ENCODE results near the gene ADGRV1.

Gene ADGRV1

GRCh38 chr5:91109634-91110033 is 551.0 kb downstream of the ADGRV1 start:
- no peak for DNase-seq (ENCODE audit: low spot score)

GRCh38 chr5:91110686-91111085 is 552.1 kb downstream of the ADGRV1 start:
- DNase-seq (ENCODE audit: low spot score): no peak

- DNase-seq (ENCODE audit: low spot score): no peak
Observed at GRCh38 chr5:91111473-91112238, 553.1 kb downstream of the ADGRV1 start.

GRCh38 chr5:91114658-91115057 is 556.1 kb downstream of the ADGRV1 start:
- no peak for DNase-seq (ENCODE audit: low spot score)

GRCh38 chr5:91118354-91118753 is 559.8 kb downstream of the ADGRV1 start:
- DNase-seq (ENCODE audit: low spot score): no peak

GRCh38 chr5:91118796-91119195 is 560.2 kb downstream of the ADGRV1 start:
- no peak for DNase-seq (ENCODE audit: low spot score)

GRCh38 chr5:91119217-91119616 is 560.6 kb downstream of the ADGRV1 start:
- no peak for DNase-seq (ENCODE audit: low spot score)

GRCh38 chr5:91119981-91120850 is 561.6 kb downstream of the ADGRV1 start:
- no peak for DNase-seq (ENCODE audit: low spot score)

GRCh38 chr5:91121347-91121993 is 562.9 kb downstream of the ADGRV1 start:
- DNase-seq (ENCODE audit: low spot score): no peak

GRCh38 chr5:91122651-91123050 is 564.1 kb downstream of the ADGRV1 start:
- DNase-seq (ENCODE audit: low spot score): no peak

- no peak for DNase-seq (ENCODE audit: low spot score)
Observed at GRCh38 chr5:91123291-91123690, 564.7 kb downstream of the ADGRV1 start.

- DNase-seq (ENCODE audit: low spot score): no peak
Observed at GRCh38 chr5:91123901-91124300, 565.3 kb downstream of the ADGRV1 start.

GRCh38 chr5:91125916-91126315 is 567.3 kb downstream of the ADGRV1 start:
- DNase-seq (ENCODE audit: low spot score): no peak

- no peak for DNase-seq (ENCODE audit: low spot score)
Observed at GRCh38 chr5:91126448-91126847, 567.9 kb downstream of the ADGRV1 start.

- DNase-seq (ENCODE audit: low spot score): no peak
Observed at GRCh38 chr5:91126888-91127287, 568.3 kb downstream of the ADGRV1 start.

GRCh38 chr5:91127456-91128081 is 569.0 kb downstream of the ADGRV1 start:
- DNase-seq (ENCODE audit: low spot score): no peak

GRCh38 chr5:91128604-91129003 is 570.0 kb downstream of the ADGRV1 start:
- no peak for DNase-seq (ENCODE audit: low spot score)

GRCh38 chr5:91129748-91130147 is 571.2 kb downstream of the ADGRV1 start:
- no peak for DNase-seq (ENCODE audit: low spot score)

- DNase-seq (ENCODE audit: low spot score): no peak
Observed at GRCh38 chr5:91130759-91131158, 572.2 kb downstream of the ADGRV1 start.

GRCh38 chr5:91132550-91132949 is 574.0 kb downstream of the ADGRV1 start:
- DNase-seq (ENCODE audit: low spot score): no peak

- no peak for DNase-seq (ENCODE audit: low spot score)
Observed at GRCh38 chr5:91133183-91133582, 574.6 kb downstream of the ADGRV1 start.

All from LoVo (cell line).